HG02981 (cell line): ENCODE measurements around the gene TPBGL.

ENCODE experiments used
- ATAC-seq: cut with Tn5 transposase; IDR thresholded peaks from one replicate; pipeline ENCODE4 v1.9.1; 2021; ENCODE audit warnings: mild to moderate bottlenecking, moderate library complexity; ENCODE audit not compliant: unreplicated experiment

TPBGL gene

DNA sequence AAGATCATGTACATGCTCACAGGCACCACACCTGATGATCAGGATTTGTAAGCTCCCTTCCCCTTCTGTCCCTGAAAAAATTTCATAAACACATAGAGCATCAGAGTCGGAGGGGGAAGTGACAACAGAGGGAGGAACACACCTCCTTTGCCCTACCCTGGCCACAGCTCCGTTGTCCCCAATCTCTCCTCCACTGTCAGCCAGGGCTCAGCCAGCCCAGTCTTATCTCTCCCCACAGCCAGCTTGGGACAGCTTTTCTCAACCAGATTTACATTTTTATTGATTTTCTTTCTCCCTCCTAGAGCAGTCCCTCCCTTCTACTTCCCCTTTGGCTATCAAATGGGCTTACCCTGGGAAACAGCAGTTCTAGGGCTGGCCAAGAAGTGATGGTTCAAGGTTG lies 32.1 kb upstream of the TPBGL start:
- no peak for ATAC-seq

DNA sequence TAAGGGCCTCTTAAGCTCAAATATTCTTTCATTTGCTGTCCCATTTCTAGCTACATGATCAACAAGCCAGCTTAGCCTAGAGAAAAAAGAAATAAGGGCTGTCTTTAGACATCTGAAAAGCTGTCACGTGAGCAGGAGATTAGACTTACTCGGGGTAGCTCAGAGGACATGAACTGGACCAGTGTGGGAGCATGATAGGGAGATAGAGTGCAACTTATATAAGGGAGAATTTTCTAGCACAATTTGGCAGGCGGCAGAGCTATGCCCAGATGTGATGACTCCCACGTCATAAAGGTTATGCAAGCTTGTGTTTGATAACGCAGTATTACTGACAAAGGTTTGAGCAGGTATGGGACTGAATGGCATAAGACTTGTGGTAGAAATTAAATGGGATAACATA lies 28.2 kb upstream of the TPBGL start:
- ATAC-seq = no peak

GRCh38 chr11:75214411-75214821 lies 26.2 kb upstream of the TPBGL start:
- no peak for ATAC-seq

GRCh38 chr11:75214843-75215242 lies 25.7 kb upstream of the TPBGL start:
- ATAC-seq = no peak

GRCh38 chr11:75219869-75220268 lies 20.7 kb upstream of the TPBGL start:
- ATAC-seq = no peak

DNA sequence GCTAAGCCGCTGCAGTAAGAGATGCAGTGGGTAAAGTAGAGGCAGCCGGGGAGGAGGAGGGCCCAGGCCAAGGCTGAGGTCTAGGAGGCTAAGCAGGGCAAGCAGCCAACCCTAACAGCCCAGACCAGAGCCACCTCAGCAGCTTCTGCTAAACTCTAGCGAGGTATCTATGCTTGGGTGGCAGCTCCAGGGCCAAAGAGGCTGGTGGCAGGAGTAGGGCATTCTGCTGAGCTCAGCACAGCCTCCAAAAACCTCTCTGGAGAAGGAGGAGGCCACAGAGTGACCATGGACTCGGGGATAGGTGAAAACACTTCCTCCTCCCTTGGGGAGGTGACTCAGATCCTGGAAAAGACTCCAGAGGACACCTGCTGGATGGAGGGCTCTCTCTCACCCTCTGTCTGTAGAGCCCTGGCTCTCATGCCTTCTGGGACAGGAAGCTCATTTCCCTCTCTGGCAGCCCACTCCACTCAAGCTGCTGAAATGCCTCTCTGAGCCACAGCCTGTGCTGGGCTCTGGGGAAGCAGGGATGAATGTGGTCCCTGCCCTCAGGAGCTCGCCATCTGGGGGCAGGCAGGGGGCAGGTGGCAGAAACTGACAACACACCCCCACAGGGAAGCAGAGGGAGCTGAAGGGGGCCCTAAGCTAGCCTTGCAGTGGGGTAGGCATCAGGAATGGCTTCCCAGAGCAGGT lies 16.5 kb upstream of the TPBGL start:
- no peak for ATAC-seq

- no peak for ATAC-seq
These were observed 14.8 kb upstream of the TPBGL start for GRCh38 chr11:75225794-75226193.

- no peak for ATAC-seq
These were observed 11.1 kb upstream of the TPBGL start for GRCh38 chr11:75229466-75229865.

GRCh38 chr11:75230621-75231020 lies 10.0 kb upstream of the TPBGL start:
- ATAC-seq = no peak

- ATAC-seq = no peak
These were observed 6.8 kb upstream of the TPBGL start for GRCh38 chr11:75233754-75234172.

DNA sequence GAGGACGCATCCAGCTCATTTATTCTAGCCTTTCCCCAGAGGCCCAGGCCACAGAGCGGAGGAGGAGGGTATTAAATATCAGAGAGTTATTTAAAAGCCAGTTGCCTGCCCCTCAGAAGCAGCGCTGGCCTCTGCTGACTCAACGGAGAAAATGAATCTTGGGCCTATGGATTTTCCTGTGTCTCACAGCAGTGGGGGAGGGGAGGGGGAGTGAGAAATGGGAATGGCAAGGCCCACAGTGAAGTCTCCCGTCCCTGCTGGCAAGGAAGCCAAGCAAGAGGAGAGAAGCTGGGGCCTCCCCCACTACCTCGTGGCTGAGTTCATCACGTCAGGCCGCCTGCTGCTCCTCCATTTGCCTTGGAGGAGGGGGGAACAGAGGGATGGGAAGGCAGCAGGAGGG lies 4.5 kb upstream of the TPBGL start:
- no peak for ATAC-seq

DNA sequence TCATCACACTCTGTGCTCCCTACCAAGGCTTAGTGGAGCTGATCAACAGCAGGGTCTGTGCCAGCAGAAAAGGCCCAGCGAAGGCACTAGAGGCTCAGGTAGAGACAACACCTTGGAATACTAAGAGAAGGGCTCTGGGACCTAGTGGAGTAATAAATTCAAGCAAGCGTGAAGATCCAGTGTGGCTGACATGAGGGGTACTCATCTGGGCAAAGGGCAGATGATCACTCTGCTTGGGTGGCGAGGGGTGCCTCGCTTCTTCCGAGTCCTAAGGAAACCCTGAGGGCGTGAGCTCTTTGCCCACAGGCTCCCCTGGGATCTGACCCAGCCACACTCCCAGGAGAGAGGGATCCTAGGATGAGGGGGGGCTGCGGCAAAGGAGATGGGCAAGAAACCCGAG lies 3.5 kb upstream of the TPBGL start:
- no peak for ATAC-seq

DNA sequence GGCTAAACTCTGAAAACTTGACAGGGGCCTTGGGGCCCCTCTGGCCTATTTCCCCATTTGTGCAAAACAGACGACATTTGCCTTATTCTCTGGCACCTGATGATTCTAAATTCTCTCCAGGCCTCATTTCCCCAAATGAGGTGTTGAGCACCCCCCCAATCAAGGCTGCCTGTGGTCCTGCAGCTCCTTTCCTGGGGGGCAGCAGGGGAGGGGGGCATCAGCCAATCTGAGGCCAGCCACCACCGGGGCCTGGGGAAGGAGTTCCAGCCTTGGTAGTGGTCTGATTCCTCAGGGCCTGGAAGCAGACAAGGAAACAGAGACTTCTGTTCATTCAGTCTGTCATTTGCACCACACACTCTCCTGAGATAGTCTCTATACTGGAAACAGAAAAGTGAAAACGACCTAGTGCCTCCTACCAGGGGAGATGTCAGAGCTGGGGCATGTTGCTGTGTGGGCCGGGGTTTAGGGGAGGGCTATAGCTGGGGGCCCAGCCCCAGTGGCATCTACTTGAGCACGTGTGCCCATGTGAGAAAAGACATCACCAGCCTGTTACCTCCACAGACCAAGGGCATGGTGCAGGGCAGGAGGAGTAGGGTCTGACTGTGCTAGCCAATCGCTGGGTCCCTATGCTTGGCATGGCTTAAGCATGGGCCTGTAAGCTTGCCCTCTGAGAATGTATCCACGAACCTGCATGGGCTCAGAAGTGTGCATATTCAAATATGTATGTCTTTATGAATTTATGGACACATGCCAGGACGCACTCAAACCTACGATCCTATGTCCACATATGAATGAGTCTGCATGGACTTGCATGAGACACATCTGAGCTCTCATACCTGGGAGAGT lies 1.8 kb upstream of the TPBGL start:
- no peak for ATAC-seq

GRCh38 chr11:75239531-75240290 lies 863 bp upstream of the TPBGL start:
- ATAC-seq = no peak

GRCh38 chr11:75241036-75241905 lies 697 bp downstream of the TPBGL start:
- ATAC-seq = peak; percentile 82

GRCh38 chr11:75241906-75242644 lies 1.5 kb downstream of the TPBGL start:
- peak; percentile 4 for ATAC-seq

GRCh38 chr11:75242722-75243600 lies 2.4 kb downstream of the TPBGL start:
- no peak for ATAC-seq

- ATAC-seq = no peak
These were observed 3.7 kb downstream of the TPBGL start for GRCh38 chr11:75244052-75244814.
